Measurements from ENCODE around the gene STAT4. TPM values are rescaled to one million over a fixed set of nuclear protein-coding genes. Genes with fewer than 3 reads are reported as not detected.

STAT4 gene
- total RNA-seq, 1 experiment from 2014 or later = 0.33 TPM

DNA sequence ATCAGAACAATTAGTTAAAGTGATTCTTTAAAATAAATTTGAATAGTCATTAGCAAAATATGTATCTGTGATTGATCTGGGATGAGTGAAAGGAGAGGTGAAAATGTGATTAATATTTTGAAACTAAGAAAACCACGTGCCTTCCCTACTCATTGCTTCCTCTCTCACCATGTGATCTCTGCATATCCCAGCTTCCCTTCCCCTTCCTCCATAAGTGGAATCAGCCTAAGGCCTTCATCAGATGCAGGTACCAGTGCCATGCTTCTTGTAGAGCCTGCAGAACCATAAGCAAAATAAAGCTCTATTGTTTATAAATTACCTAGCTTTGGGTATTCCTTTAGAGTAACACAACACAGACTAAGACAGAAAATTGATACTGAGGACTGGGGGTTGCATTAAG is 125.7 kb downstream of the STAT4 start:
- H2BK15ac ChIP-seq (ENCODE audit: low read depth, low read length) = no peak overlapping the region
- H3K4me1 Mint-ChIP-seq = peaks cover 0 to 6% of the 10 kb centered on the region in 2 experiments; a peak in 1 of 4 replicates
- no peak for TF ChIP-seq CTCF (conservative IDR thresholded peaks at IDR 0.05)
- H3K27ac ChIP-seq (ENCODE audit: insufficient read length, low read depth, low read length) = no peak overlapping the region
- H3K27me3 Mint-ChIP-seq (ENCODE audit: low read depth) = no peaks in the 10 kb centered on the region; the same call in 1 of the 2 replicates
- no peak overlapping the region for H3K14ac ChIP-seq (ENCODE audit: insufficient read depth, low read length)
- no peak overlapping the region for H3K9ac ChIP-seq (ENCODE audit: extremely low read depth, insufficient read length, low read length)
- H2AK5ac ChIP-seq (ENCODE audit: insufficient read length, low read length) = no peak overlapping the region
- H3K18ac ChIP-seq (ENCODE audit: insufficient read length, low read depth, low read length) = no peak overlapping the region
- H3K23me2 ChIP-seq (ENCODE audit: insufficient read length, low read depth, low read length, poor library complexity, severe bottlenecking) = peaks cover 7% of the 10 kb centered on the region
- no peak overlapping the region for H2BK12ac ChIP-seq (ENCODE audit: insufficient read length, low read depth, low read length)
- H2BK120ac ChIP-seq (ENCODE audit: low read depth, low read length, poor library complexity, severe bottlenecking) = no peak overlapping the region
- H3K9me3 Mint-ChIP-seq = no peaks in the 10 kb centered on the region
- no peaks in the 10 kb centered on the region for H3K4me1 ChIP-seq (ENCODE audit: insufficient read depth, low read length)
- no peak overlapping the region for H3K4me2 ChIP-seq (ENCODE audit: insufficient read depth, insufficient read length, low read length)
- H3K79me1 ChIP-seq (ENCODE audit: insufficient read depth, low read depth, low read length, poor library complexity, severe bottlenecking) = no peaks in the 10 kb centered on the region
- no peak overlapping the region for H4K5ac ChIP-seq (ENCODE audit: insufficient read length, low read depth, low read length)
- H4K91ac ChIP-seq (ENCODE audit: insufficient read length, low read depth, low read length) = no peak overlapping the region
- no peak overlapping the region for H2AFZ ChIP-seq (ENCODE audit: low read length)
- H3K4me3 Mint-ChIP-seq = no peak overlapping the region
- no peak overlapping the region for H3K56ac ChIP-seq (ENCODE audit: insufficient read length, low read depth, low read length)
- no peak overlapping the region for H3K23ac ChIP-seq (ENCODE audit: insufficient read length, low read depth, low read length)
- no peaks in the 10 kb centered on the region for H4K20me1 ChIP-seq (ENCODE audit: control insufficient read depth, insufficient read depth, insufficient read length)
- no peak overlapping the region for H3T11ph ChIP-seq (ENCODE audit: low read length)
- H3K27me3 ChIP-seq (ENCODE audit: insufficient read depth, low read length) = no peaks in the 10 kb centered on the region
- no peak overlapping the region for H2BK5ac ChIP-seq (ENCODE audit: insufficient read length, low read length)
- no peaks in the 10 kb centered on the region for H3K36me3 Mint-ChIP-seq (ENCODE audit: insufficient read depth in 1 of 3, low read depth in 3 of 3)
- WGBS (ENCODE audit: extremely low coverage, insufficient read length, low lambda C conversion rate) = no CpG with 5 or more reads among the region's 1 CpG
- H3K27ac Mint-ChIP-seq = no peak overlapping the region
- H3K9me3 ChIP-seq (ENCODE audit: control insufficient read depth, low read depth, low read length) = no peaks in the 10 kb centered on the region
- no peaks in the 10 kb centered on the region for H3K79me2 ChIP-seq (ENCODE audit: insufficient read depth, low read length)
- no peak overlapping the region for H4K8ac ChIP-seq (replicated peaks; ENCODE audit: insufficient read length, low read depth, low read length)
- no peak overlapping the region for H2BK20ac ChIP-seq (ENCODE audit: low read depth, low read length, poor library complexity, severe bottlenecking)
- H3K4ac ChIP-seq (ENCODE audit: low read depth, low read length) = no peak overlapping the region
- no peak for DNase-seq
